ENCODE data around the gene TDRD10.

The TDRD10 gene

GRCh38 chr1:154492115-154492514, 9.9 kb upstream of the TDRD10 start:
- Histone ChIP-seq H3K4me1 (0 out of 2 replicates have a peak, but pooled peaks cover 3% of the 10 kb centered on the region), H3K9me3 (no peaks in the 10 kb centered on the region), H3K4me3 (ENCODE audit: low read depth, low read length) (no peak overlapping the region), H3K27me3 (no peaks in the 10 kb centered on the region), H3K36me3 (no peaks in the 10 kb centered on the region)
- TF ChIP-seq, protein P1, sequence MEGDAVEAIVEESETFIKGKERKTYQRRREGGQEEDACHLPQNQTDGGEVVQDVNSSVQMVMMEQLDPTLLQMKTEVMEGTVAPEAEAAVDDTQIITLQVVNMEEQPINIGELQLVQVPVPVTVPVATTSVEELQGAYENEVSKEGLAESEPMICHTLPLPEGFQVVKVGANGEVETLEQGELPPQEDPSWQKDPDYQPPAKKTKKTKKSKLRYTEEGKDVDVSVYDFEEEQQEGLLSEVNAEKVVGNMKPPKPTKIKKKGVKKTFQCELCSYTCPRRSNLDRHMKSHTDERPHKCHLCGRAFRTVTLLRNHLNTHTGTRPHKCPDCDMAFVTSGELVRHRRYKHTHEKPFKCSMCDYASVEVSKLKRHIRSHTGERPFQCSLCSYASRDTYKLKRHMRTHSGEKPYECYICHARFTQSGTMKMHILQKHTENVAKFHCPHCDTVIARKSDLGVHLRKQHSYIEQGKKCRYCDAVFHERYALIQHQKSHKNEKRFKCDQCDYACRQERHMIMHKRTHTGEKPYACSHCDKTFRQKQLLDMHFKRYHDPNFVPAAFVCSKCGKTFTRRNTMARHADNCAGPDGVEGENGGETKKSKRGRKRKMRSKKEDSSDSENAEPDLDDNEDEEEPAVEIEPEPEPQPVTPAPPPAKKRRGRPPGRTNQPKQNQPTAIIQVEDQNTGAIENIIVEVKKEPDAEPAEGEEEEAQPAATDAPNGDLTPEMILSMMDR (IDR thresholded peaks at IDR 0.05; ENCODE audit: low read depth, low read length) = no peak
- DNase-seq = no peak

DNA sequence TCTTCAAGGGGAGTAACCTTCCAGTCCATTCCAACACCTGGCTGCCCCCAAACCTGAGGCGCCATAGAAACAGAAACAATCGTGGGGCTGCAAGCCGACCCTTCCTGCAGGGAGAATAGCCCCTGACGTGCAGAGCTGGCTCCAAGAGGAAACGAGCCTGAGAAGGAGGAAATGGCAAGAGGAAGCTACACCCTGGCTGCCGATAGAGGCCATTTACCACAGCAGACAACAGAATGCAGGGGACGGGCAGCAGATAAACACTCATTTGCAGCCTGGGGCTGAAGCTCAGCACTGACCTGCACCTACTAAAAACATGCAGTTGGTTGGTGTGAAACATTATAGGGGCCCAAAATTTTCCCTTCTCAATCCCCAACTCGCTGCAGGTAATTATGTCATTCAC, 8.7 kb upstream of the TDRD10 start:
- TF ChIP-seq, protein P1 (IDR thresholded peaks at IDR 0.05; ENCODE audit: low read depth, low read length) = no peak
- DNase-seq = no peak
- H3K4me1 ChIP-seq = 0 out of 2 replicates have a peak, but pooled peaks cover 3% of the 10 kb centered on the region
- no peaks in the 10 kb centered on the region for H3K36me3 ChIP-seq
- H3K4me3 ChIP-seq (ENCODE audit: low read depth, low read length) = no peak overlapping the region
- H3K9me3 ChIP-seq = no peaks in the 10 kb centered on the region
- no peaks in the 10 kb centered on the region for H3K27me3 ChIP-seq

GRCh38 chr1:154495496-154496273, 6.3 kb upstream of the TDRD10 start:
- no peak overlapping the region for H3K4me3 ChIP-seq (ENCODE audit: low read depth, low read length)
- no peaks in the 10 kb centered on the region for H3K36me3 ChIP-seq
- H3K27me3 ChIP-seq = peaks cover 13% of the 10 kb centered on the region
- TF ChIP-seq, protein P1 (IDR thresholded peaks at IDR 0.05; ENCODE audit: low read depth, low read length) = no peak
- H3K4me1 ChIP-seq = no peaks in the 10 kb centered on the region
- no peak for DNase-seq
- no peaks in the 10 kb centered on the region for H3K9me3 ChIP-seq

DNA sequence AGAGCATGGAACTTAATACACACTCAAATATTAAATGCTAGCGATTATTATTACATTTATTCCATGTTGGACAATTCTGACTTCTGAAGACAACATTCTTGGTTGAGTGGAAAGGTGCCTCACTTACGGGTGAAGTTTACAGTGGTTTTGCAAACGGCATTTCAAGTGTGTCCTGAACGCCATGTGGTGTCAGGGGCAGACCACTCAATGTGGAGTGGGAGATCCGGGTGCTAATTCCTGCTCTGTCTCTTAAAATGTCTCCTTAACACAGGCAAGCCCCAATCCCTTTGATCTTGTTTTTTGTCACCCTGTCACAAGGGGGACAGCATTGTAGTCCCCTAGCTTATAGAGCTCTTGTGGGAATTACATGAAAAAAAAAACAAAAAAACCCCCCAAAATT, 5.6 kb upstream of the TDRD10 start:
- Histone ChIP-seq H3K27me3 (peaks cover 20% of the 10 kb centered on the region), H3K36me3 (no peaks in the 10 kb centered on the region), H3K9me3 (no peaks in the 10 kb centered on the region), H3K4me1 (no peaks in the 10 kb centered on the region), H3K4me3 (ENCODE audit: low read depth, low read length) (no peak overlapping the region)
- TF ChIP-seq, protein P1 (IDR thresholded peaks at IDR 0.05; ENCODE audit: low read depth, low read length) = no peak
- DNase-seq = no peak

DNA sequence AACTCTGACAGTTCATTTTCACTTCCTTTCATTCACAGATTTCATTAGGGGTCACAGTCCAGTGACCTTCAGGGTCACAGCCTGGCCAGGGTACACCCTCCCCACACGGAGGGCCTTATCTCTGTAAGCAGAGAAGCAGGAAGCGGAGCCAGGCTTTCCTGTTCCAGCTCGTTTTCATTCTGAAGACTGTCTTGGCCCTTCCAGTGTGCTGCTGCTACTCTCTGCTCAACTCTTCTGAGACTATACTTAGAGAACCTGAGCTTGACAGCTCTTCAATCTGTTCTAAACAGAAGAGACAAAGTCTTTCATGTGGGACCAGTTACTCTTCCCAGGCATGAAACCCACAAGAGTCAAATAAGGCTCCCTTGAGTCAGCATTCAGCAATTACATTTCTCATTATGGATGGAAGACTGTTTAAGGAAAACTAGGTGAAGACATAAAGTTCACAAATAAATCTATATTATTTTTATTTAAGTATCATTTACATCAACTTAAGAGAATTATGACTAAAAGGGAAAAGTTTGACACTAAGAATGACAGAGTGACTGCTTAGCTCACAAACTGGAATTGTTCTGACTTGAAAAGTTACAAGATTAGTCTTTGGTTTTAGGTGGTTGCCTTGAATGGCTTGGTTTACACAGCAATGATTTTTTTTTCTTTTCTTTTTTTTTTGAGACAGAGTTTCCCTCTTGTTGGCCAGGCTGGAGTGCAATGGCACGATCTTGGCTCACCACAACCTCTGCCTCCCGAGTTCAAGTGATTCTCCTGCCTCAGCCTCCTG, 4.8 kb upstream of the TDRD10 start:
- H3K4me1 ChIP-seq = no peaks in the 10 kb centered on the region
- no peaks in the 10 kb centered on the region for H3K36me3 ChIP-seq
- DNase-seq = no peak
- peaks cover 3% of the 10 kb centered on the region; the same call in 1 of the 2 replicates for H3K9me3 ChIP-seq
- no peak overlapping the region for H3K4me3 ChIP-seq (ENCODE audit: low read depth, low read length)
- TF ChIP-seq, protein P1 (IDR thresholded peaks at IDR 0.05; ENCODE audit: low read depth, low read length) = no peak
- H3K27me3 ChIP-seq = peaks cover 28% of the 10 kb centered on the region

GRCh38 chr1:154499446-154499845, 2.6 kb upstream of the TDRD10 start:
- peaks cover 12% of the 10 kb centered on the region for H3K9me3 ChIP-seq
- DNase-seq = no peak
- peaks cover 51% of the 10 kb centered on the region for H3K27me3 ChIP-seq
- no peak overlapping the region for H3K4me3 ChIP-seq (ENCODE audit: low read depth, low read length)
- no peaks in the 10 kb centered on the region for H3K36me3 ChIP-seq
- H3K4me1 ChIP-seq = no peaks in the 10 kb centered on the region
- TF ChIP-seq, protein P1 (IDR thresholded peaks at IDR 0.05; ENCODE audit: low read depth, low read length) = no peak

Measured in BE2C (cell line).